Astrocyte of the hippocampus (primary cell): ENCODE measurements around the gene CCDC192.
"Not testable (repeated sequence)": the region's sequence is repeated elsewhere in the genome, so short reads cannot be mapped to it uniquely, and the experiment has no call there.

ENCODE experiments used
- DNase-seq: peaks from one replicate; pipeline ENCODE4 v3.0.0; 2011; ENCODE audit warnings: low read depth, low spot score

CCDC192 gene

DNA sequence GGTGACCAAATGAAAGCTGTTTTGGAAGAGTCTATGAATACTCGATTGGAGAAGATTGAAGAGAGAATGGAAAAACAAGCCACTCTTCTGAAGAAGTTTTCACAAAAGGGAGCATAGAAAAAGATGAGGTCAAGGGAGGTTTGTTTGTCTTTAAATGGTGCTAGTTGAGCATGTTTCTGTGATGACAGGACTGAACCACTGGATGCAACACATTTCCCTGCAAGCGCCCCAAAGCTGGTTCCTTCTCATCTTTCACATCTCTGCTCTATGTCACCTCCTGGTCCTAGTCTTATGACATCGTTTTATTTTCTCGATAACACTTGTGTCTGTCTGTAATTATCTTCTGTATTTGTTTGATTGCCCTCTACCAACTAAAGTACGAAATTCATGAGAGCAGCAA, 3.8 kb upstream of the CCDC192 start:
- no peak for DNase-seq

- DNase-seq = no peak
Measured at GRCh38 chr5:127700237-127700766, 2.9 kb upstream of the CCDC192 start.

DNA sequence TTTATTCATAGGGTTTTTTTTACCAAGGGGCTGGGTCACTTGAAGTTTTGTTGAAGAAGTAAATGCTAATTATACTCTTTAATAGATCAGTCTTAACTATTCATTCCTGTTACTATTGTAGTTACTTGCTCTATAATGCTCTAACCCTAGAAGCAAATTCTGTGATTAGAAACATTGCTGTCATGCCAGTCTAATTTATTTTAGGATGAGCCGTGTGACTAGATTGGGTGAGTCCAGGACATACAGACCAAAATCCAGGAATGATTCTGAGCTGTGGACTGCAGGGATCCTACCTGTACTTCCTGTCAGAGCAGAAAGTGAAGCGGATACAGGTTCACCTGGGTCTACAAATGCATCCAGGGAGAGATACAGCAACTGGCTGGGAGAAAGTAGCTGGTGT, 757 bp upstream of the CCDC192 start:
- DNase-seq = no peak

GRCh38 chr5:127705120-127705892, 2.1 kb downstream of the CCDC192 start:
- DNase-seq = peak; percentile 70

DNA sequence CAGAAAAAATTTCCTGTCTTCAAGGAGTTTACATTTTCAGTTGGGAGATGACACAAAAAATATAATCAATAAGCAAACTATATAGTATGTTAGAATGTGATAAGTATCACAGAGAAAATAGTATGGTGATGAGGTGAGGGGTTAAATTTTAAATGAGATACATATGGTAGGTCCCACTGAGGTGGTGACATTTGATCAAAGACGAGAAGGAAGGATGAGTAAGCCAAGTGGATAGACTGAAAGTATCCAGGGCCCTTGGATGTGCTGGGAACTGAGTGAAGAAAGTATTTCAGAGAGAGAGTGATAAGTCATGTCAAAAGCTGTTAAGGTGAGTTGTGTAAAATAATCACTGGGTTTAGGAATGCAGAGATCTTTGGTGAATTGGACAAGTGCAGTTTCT, 3.5 kb downstream of the CCDC192 start:
- DNase-seq = no peak

DNA sequence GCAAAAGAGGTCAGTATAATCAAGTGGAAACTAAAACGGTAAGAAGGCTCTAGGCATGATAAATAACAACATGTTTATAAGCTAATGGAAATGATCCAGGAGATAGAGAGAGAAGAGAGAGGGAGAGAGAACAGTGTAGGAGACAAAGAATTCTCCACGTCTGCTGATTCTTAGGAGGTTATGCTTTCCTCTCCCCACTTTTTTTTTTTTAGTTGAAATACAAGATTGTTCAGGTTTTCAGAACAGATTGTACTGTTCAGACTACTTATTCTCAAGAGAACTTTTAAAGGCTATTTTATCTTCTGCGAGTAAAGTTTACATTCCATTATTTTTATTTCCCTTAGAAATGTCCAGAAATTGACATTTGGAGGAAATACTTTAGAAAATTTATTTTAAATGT, 4.0 kb downstream of the CCDC192 start:
- no peak for DNase-seq

GRCh38 chr5:127713083-127713482, 9.9 kb downstream of the CCDC192 start:
- DNase-seq = not testable (repeated sequence)

GRCh38 chr5:127718181-127718580, 15.0 kb downstream of the CCDC192 start:
- no peak for DNase-seq

GRCh38 chr5:127723571-127723970, 20.4 kb downstream of the CCDC192 start:
- peak; percentile 28 for DNase-seq

- no peak for DNase-seq
Measured at GRCh38 chr5:127725673-127726072, 22.5 kb downstream of the CCDC192 start.

DNA sequence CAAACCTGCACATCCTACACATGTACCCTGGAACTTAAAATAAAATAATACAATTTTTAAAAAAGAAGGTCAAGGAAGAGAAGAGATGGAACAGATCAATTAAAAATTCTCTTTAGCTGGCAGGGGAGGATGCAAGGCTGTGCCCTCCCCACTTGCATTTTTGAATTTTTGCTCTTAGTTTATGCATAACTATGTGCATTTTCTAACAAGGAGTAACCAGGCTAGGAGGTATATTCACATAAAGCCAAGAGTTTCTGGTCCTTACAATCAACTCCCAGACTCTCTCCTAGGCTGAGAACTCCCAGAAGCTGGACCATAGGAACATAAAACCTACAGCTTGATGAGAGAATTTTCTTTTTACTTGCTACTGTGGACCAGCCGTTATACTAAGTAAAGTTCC, 29.8 kb downstream of the CCDC192 start:
- DNase-seq = no peak

GRCh38 chr5:127739348-127739747, 36.2 kb downstream of the CCDC192 start:
- not testable (repeated sequence) for DNase-seq

- no peak for DNase-seq
Measured at GRCh38 chr5:127739807-127740384, 36.7 kb downstream of the CCDC192 start.

DNA sequence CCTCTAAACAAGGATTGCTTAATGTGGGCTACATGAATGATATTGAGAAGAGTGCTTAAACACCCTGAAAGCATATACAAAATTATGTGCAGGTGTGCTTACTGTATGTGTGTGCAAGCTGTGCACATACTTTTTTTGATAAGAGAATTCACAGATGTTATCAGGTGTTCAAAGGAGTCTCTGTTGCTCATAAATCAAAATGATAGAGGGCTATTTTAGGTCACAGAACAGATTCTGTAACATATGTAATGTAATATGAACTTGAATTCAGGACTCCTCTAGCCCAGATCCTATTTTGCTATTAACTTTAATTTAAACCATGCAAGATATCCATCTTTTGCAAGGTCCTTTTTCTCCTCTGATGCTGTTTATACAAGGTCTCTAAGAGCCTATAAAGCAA, 38.2 kb downstream of the CCDC192 start:
- no peak for DNase-seq

- DNase-seq = no peak
Measured at GRCh38 chr5:127744241-127744640, 41.0 kb downstream of the CCDC192 start.

DNA sequence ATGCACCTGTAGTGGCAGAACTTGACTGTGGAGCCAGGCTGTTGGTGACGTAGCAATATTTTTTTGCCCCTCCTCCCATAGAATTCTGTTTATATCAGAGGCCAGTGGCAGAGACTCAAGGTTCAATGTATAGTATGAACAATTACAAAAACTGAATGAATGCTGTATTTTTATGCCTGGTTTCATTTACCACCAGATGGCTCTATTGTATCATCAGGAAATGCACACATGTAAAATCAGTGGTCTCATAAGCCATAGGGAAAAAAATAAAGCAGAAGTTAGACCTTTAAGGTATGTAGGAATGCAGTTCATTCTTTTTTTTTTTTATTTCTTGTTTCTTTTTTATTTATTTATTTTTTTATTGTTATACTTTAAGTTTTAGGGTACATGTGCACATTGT, 43.6 kb downstream of the CCDC192 start:
- DNase-seq = peak; percentile 25

DNA sequence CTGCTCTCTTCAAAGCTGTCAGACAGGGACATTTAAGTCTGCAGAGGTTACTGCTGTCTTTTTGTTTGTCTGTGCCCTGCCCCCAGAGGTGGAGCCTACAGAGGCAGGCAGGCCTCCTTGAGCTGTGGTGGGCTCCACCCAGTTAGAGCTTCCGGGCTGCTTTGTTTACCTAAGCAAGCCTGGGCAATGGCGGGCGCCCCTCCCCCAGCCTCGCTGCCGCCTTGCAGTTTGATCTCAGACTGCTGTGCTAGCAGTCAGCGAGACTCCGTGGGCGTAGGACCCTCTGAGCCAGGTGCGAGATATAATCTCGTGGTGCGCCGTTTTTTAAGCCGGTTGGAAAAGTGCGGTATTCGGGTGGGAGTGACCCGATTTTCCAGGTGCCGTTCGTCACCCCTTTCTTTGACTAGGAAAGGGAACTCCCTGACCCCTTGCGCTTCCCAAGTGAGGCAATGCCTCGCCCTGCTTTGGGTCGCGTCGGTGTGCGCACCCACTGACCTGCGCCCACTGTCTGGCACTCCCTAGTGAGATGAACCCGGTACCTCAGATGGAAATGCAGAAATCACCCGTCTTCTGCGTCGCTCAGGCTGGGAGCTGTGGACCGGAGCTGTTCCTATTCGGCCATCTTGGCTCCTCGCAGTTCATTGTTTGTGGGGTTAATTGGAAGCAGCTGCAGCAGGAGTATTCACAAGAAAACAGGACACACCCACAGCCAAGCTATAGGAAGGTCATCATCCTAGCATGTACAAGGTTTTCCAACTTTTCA, 49.5 kb downstream of the CCDC192 start:
- not testable (repeated sequence) for DNase-seq

GRCh38 chr5:127754259-127754658, 51.1 kb downstream of the CCDC192 start:
- peak; percentile 64 for DNase-seq

DNA sequence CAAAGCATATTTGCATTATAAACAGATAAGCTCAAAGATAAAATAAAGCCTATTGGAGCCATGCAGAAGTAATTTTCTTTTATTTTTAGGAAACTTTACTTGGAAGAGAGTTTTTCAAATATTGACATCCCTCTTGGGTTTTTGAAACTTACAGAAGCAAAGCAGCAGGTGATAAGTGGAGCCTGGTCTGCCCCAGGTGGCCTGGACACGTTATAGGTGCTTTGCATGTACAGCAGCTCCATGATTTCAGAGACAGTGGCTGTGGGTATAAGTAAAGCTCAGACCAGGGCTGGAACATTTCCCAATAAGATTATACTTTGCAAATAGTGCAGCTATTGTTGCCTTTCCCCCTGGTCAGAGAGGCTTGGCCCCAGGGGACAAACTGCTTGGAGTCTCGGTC, 51.5 kb downstream of the CCDC192 start:
- DNase-seq = no peak

GRCh38 chr5:127757576-127757975, 54.4 kb downstream of the CCDC192 start:
- peak; percentile 72 for DNase-seq

- DNase-seq = peak; percentile 16
Measured at GRCh38 chr5:127758766-127759283, 55.6 kb downstream of the CCDC192 start.

GRCh38 chr5:127761869-127762268, 58.7 kb downstream of the CCDC192 start:
- no peak for DNase-seq
